Measurements from ENCODE around the gene ZMYM4.
A peak's percentile ranks its signal among the peaks of the same experiment; 100 is the strongest.

The ZMYM4 gene

GRCh38 chr1:35439626-35440025 is 171.1 kb downstream of the ZMYM4 start:
- TF ChIP-seq MAX (IDR thresholded peaks at IDR 0.05; ENCODE audit: low read depth, low read length) (no peak), POLR2A (IDR thresholded peaks at IDR 0.05; ENCODE audit: extremely low read depth, insufficient read length) (no peak), CTCF (IDR thresholded peaks at IDR 0.05; ENCODE audit: low read depth, low read length) (no peak), MYC (IDR thresholded peaks at IDR 0.05; ENCODE audit: low read depth, low read length) (no peak)

GRCh38 chr1:35441926-35442579 is 173.5 kb downstream of the ZMYM4 start:
- DNase-seq (ENCODE audit: low read depth), result no peak

More at GRCh38 chr1:35439626-35440025, 171.1 kb downstream of the ZMYM4 start:
- H3K4me3 ChIP-seq (ENCODE audit: low read depth, low read length), result no peak overlapping the region
- DNase-seq (ENCODE audit: low read depth), result no peak

GRCh38 chr1:35442734-35443133 is 174.2 kb downstream of the ZMYM4 start:
- no peak overlapping the region for H3K4me3 ChIP-seq (ENCODE audit: low read depth, low read length)
- no peak for DNase-seq (ENCODE audit: low read depth)
- TF ChIP-seq MYC (IDR thresholded peaks at IDR 0.05; ENCODE audit: low read depth, low read length) (no peak), MAX (IDR thresholded peaks at IDR 0.05; ENCODE audit: low read depth, low read length) (no peak), CTCF (IDR thresholded peaks at IDR 0.05; ENCODE audit: low read depth, low read length) (no peak), POLR2A (IDR thresholded peaks at IDR 0.05; ENCODE audit: extremely low read depth, insufficient read length) (no peak)

More at GRCh38 chr1:35441926-35442579, 173.5 kb downstream of the ZMYM4 start:
- H3K4me3 ChIP-seq (ENCODE audit: low read depth, low read length), result no peak overlapping the region
- TF ChIP-seq MYC (IDR thresholded peaks at IDR 0.05; ENCODE audit: low read depth, low read length) (no peak), POLR2A (IDR thresholded peaks at IDR 0.05; ENCODE audit: extremely low read depth, insufficient read length) (no peak), MAX (IDR thresholded peaks at IDR 0.05; ENCODE audit: low read depth, low read length) (no peak), CTCF (IDR thresholded peaks at IDR 0.05; ENCODE audit: low read depth, low read length) (no peak)

- TF ChIP-seq MYC (IDR thresholded peaks at IDR 0.05; ENCODE audit: low read depth, low read length) (no peak), CTCF (IDR thresholded peaks at IDR 0.05; ENCODE audit: low read depth, low read length) (peak; percentile 4), MAX (IDR thresholded peaks at IDR 0.05; ENCODE audit: low read depth, low read length) (no peak)
- no peak for DNase-seq (ENCODE audit: low read depth)
These were observed 175.4 kb downstream of the ZMYM4 start for GRCh38 chr1:35443768-35444518.

GRCh38 chr1:35444519-35444774 is 175.9 kb downstream of the ZMYM4 start:
- DNase-seq (ENCODE audit: low read depth), result no peak
- H3K4me3 ChIP-seq (ENCODE audit: low read depth, low read length), result no peak overlapping the region
- TF ChIP-seq MYC (IDR thresholded peaks at IDR 0.05; ENCODE audit: low read depth, low read length), result no peak
- no peak for TF ChIP-seq CTCF (IDR thresholded peaks at IDR 0.05; ENCODE audit: low read depth, low read length)
- no peak for TF ChIP-seq MAX (IDR thresholded peaks at IDR 0.05; ENCODE audit: low read depth, low read length)
- no peak for TF ChIP-seq POLR2A (IDR thresholded peaks at IDR 0.05; ENCODE audit: extremely low read depth, insufficient read length)

More at GRCh38 chr1:35443768-35444518, 175.4 kb downstream of the ZMYM4 start:
- no peak overlapping the region for H3K4me3 ChIP-seq (ENCODE audit: low read depth, low read length)

All from NB4 (cell line).